Fibroblast of the aortic adventitia (primary cell): ENCODE data around the gene DPAGT1. TPM values are rescaled to one million over a fixed set of nuclear protein-coding genes. Genes with fewer than 3 reads are reported as not detected.
"Not testable (repeated sequence)": the region's sequence is repeated elsewhere in the genome, so short reads cannot be mapped to it uniquely, and the experiment has no call there.

Source experiments
- DNase-seq: peaks from one replicate; pipeline ENCODE4 v3.0.0-alpha.2; 2010; ENCODE audit warnings: low read depth
- H3K4me3 ChIP-seq: 2 replicates; pipeline ENCODE4 v1.5.1; 2011; ENCODE audit warnings: low read depth, mild to moderate bottlenecking, control low read depth, low read length, moderate library complexity
- total RNA-seq: library from RNA; depleted of rRNA; stranded (reverse); fragments of >200 nt; gene quantifications from 2 replicates; pipeline ENCODE4 v1.2.3, GENCODE V29; 2012; ENCODE audit warnings: low replicate concordance
- TF ChIP-seq, protein P1 (sequence below): IDR thresholded peaks from 2 replicates; pipeline ENCODE4 v1.5.1; 2011; ENCODE audit warnings: mild to moderate bottlenecking, low read length, control low read depth, inconsistent platforms; ENCODE audit not compliant: insufficient read depth

The DPAGT1 gene
- total RNA-seq, 1 donor: 30.5 TPM

DNA sequence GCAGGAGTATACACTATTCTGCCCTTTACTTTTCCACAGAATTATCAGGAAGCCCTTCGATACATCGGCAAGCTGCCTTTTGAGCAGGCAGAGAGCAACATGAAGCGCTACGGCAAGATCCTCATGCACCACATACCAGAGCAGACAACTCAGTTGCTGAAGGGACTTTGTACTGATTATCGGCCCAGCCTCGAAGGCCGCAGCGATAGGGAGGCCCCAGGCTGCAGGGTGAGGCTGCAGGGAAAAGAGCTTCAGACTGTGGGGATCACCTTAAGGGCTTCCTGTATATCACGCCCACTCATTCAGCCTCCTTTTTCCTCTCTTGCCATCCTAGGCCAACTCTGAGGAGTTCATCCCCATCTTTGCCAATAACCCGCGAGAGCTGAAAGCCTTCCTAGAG is 23.8 kb downstream of the DPAGT1 start:
- no peak for DNase-seq
- H3K4me3 ChIP-seq: no peak overlapping the region
- TF ChIP-seq, protein P1, sequence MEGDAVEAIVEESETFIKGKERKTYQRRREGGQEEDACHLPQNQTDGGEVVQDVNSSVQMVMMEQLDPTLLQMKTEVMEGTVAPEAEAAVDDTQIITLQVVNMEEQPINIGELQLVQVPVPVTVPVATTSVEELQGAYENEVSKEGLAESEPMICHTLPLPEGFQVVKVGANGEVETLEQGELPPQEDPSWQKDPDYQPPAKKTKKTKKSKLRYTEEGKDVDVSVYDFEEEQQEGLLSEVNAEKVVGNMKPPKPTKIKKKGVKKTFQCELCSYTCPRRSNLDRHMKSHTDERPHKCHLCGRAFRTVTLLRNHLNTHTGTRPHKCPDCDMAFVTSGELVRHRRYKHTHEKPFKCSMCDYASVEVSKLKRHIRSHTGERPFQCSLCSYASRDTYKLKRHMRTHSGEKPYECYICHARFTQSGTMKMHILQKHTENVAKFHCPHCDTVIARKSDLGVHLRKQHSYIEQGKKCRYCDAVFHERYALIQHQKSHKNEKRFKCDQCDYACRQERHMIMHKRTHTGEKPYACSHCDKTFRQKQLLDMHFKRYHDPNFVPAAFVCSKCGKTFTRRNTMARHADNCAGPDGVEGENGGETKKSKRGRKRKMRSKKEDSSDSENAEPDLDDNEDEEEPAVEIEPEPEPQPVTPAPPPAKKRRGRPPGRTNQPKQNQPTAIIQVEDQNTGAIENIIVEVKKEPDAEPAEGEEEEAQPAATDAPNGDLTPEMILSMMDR: no peak

DNA sequence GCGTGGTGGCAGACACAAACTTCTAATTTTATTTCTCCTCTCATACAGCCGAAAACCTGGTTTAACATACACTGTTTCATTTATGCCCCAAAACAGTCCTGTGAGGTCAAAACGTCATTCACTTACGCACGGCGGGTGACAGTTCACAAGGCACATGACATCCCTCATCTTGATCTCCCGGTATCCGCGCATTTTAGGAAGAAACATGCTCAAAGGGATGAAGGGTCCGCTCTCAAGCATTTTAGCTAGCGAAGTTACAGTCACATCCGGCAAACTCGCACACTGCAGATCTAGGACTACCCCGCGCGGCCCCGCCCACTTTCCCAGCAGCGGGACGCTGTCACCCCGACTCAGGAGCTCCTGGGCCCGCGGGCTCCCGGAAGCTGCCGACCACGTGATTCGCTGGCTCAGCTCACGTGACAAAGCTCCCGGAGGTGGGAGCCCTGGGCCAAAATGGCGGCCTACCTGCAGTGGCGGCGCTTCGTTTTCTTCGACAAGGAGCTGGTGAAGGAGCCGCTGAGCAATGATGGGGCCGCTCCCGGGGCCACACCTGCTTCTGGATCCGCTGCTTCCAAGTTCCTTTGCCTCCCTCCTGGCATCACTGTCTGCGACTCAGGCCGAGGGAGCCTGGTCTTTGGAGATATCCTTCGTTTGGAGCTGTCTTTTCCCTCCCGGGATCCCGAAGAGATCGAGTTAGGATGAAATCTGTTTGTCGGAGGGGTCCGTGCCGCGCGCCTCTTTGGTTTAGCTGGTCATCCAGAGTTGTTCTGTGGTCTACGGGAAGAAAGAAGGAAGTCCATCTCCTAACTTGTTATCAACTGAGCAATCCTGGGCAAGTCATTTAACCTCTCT is 34.1 kb downstream of the DPAGT1 start, which contains the start of gene VPS11:
Gene VPS11, plus strand, starts transcription at position 448 of the 852 bp plus-strand sequence. Its CDS starts 6 bp downstream, at position 454.
- peak; percentile 95 for DNase-seq
- H3K4me3 ChIP-seq: peak within 1 kb of the TSS; percentile 99
- TF ChIP-seq, protein P1: no peak

DNA sequence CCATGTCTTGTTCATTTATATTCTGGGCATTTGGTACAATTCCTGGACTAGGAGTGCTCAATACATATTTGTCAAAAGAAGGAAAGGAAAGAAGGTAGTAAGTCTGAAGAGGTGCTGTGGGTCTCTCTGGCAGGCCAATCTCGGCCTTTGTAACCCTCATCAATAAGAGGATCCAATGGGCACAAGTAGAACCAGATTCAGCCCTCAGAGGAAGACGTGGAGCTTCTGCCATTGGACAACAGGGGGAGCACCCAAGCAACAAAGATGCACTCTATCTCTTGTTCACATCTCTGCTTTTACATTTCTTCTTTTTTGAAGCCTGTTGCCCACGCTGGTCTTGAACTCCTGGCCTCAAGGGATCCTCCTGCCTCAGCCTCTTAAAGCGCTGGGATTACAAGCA is 36.3 kb downstream of the DPAGT1 start:
- no peak overlapping the region for H3K4me3 ChIP-seq
- TF ChIP-seq, protein P1: peak; percentile 58
- peak; percentile 36 for DNase-seq

DNA sequence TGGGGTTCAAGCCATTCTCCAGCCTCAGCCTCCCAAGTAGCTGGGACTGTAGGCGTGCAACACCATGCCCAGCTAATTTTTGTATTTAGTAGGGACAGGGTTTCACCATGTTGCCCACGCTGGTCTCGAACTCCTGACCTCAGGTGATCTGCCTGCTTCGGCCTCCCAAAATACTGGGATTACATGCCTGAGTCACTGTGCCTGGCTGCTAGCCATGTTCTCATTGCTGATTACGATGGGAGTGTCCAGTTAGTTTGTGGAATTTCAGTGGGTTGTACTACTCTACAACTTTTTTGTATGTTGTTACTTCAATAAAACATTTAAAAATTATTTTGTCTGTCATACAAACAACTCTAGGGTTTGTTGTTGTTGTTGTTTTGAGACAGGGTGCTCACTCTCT is 38.9 kb downstream of the DPAGT1 start:
- TF ChIP-seq, protein P1: no peak
- DNase-seq: peak; percentile 87
- H3K4me3 ChIP-seq: no peak overlapping the region

DNA sequence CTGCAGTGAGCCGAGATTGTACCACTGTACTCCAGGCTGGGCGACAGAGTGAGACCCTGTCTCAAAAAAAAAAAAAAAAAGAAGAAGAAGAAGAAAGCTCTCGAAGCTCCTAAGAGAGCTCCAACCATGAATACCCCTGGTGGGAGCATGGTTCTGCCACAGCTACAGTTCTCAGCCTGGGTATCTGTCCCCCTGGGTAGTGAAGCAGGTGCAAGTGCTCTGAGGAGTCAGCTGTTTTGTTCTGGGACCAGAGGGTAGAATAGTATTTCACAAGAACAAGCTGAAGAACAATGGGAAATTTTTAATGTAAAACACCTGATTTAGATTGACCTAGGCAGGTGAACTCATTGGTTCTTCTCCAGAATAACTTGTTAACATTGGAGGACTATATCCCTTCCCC is 40.4 kb downstream of the DPAGT1 start:
- TF ChIP-seq, protein P1: no peak
- DNase-seq: no peak
- H3K4me3 ChIP-seq: no peak overlapping the region

DNA sequence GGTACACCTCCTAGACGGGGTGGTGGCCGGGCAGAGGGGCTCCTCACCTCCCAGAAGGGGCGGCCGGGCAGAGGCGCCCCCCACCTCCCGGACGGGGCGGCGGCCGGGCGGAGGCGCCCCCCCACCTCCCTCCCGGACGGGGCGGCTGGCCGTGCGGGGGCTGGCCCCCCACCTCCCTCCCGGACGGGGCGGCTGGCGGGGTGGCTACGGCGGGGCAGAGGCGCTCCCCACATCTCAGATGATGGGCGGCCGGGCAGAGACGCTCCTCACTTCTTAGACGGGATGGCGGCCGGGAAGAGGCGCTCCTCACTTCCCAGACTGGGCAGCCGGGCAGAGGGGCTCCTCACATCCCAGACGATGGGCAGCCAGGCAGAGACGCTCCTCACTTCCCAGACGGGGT is 42.5 kb downstream of the DPAGT1 start:
- not testable (repeated sequence) for DNase-seq, H3K4me3 ChIP-seq

DNA sequence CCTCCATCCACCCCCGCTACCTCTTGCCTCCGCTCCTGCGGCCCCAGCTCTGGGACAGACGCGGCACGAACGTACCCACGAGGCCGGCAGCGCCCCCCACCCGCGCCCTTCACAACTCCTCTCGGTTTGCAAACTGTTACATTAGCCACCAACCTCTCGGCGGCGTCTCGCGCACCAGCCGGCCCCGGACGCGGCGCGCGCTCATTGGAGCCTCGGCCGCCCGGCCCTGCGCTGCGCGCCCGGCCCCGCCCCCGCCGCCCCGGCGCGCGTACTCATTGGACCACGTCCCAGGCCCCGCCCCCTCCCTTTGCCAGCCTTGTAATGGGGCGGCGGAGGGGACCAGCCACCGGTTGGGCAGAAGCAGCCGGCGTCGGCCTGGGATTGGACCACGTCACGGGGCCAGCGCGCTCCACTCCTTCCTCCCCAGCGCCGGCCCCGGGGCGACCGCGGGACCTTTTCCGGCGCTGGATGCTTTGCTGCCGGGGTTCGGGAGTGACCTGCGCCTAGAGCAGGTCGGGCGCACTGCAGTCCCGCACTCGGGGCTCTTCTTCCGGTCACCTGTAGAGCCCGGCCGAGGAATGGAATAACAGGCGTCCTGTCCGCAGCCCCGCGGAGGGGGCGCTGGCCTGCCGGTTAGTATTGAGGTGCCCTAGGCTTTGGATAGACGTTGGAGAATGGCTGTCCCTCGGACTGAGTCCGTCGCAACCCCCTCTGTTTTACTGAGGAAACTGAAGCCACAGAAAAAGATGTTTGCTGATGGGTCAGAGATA is 44.5 kb downstream of the DPAGT1 start, which contains the start of gene HYOU1:
Gene HYOU1, minus strand, starts transcription at position 206 of the 770 bp plus-strand sequence. CDS start 1,045 bp downstream, outside the sequence.
- H3K4me3 ChIP-seq: peak within 1 kb of the TSS; percentile 85
- TF ChIP-seq, protein P1: peak; percentile 47
- peak; percentile 92 for DNase-seq
